ENCODE results near the gene FXYD7. TPM values are rescaled to one million over a fixed set of nuclear protein-coding genes. Genes with fewer than 3 reads are reported as not detected.

FXYD7 gene
- total and polyA plus RNA-seq, 10 donors, result 1.2 to 4.4 (median 2.3) TPM; not detected in 1

DNA sequence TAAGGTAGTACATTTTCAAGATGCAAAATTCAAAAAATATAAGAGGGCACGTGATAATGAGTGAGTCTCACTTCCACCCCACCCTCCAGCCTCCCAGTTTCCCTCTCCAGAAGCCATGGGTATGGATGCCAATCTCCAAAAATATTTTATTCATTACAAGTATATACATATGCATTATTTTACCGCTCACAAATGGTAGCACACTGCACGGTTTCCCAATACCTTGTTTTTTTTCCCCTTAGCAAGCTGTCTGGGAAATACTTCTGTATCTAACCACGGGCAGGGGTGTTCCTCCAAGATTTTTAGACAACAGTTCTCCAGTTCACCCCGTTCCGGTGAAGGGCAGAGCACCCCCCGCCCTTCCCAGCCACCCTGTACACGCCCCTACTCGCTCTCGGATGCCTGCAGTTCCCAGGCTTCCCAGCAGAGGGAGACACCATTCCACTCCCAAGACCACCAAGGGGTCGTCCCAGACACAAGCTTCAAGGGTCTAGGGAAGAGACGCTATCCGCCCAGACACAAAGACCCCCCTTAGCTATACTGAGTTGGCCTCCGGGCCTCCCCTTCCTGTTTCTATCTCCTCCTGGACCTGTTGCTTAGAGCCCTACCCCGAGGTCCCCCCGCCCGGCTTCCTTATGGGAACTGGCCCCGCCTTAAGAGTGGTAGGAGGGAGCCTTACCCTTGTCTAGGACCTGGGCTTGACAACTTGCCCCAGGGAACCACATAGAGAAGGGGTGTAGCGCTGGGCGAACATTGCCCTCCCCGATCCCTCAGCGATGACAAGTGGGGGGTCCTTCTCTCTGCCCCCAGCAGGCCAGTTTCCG, 28.5 kb upstream of the FXYD7 start:
- WGBS, 5 donors, result 5 to 13% (median 8%) methylated on average over 22 to 23 of the region's 23 CpGs

GRCh38 chr19:35115177-35115951, 27.7 kb upstream of the FXYD7 start, which contains the start of gene FXYD3:
Gene FXYD3, plus strand, starts transcription at chr19:35115823. Its CDS starts 3,554 bp downstream, at chr19:35119377.
- TF ChIP-seq POLR2A (IDR thresholded peaks at IDR 0.05), result no peak
- TF ChIP-seq, protein P1, sequence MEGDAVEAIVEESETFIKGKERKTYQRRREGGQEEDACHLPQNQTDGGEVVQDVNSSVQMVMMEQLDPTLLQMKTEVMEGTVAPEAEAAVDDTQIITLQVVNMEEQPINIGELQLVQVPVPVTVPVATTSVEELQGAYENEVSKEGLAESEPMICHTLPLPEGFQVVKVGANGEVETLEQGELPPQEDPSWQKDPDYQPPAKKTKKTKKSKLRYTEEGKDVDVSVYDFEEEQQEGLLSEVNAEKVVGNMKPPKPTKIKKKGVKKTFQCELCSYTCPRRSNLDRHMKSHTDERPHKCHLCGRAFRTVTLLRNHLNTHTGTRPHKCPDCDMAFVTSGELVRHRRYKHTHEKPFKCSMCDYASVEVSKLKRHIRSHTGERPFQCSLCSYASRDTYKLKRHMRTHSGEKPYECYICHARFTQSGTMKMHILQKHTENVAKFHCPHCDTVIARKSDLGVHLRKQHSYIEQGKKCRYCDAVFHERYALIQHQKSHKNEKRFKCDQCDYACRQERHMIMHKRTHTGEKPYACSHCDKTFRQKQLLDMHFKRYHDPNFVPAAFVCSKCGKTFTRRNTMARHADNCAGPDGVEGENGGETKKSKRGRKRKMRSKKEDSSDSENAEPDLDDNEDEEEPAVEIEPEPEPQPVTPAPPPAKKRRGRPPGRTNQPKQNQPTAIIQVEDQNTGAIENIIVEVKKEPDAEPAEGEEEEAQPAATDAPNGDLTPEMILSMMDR (IDR thresholded peaks at IDR 0.05 in 8 of 11, conservative IDR thresholded peaks at IDR 0.05 in 3 of 11), result no peak
- TF ChIP-seq POLR2AphosphoS5 (IDR thresholded peaks at IDR 0.05), result no peak
- H3K36me3 ChIP-seq, result no peaks in the 10 kb centered on the region
- no peaks in the 10 kb centered on the region for H3K9me3 ChIP-seq
- no peak within 1 kb of the TSS for H3K27ac ChIP-seq
- intact Hi-C loops (cut with DNase I; ENCODE audit: low total_unique reads), result no loop called here
- whole genome bisulfite sequencing, 5 donors, result 65 to 80% (median 75%) methylated on average over 14 of the region's 14 CpGs
- peaks cover 6 to 51% (median 19%) of the 10 kb centered on the region in 6 donors for H3K4me1 ChIP-seq
- DNase-seq, result no peak
- H3K27me3 ChIP-seq (replicated peaks in 1 of 7), result peaks cover 0 to 19% (median 0%) of the 10 kb centered on the region in 7 donors
- peak within 1 kb of the TSS in 1 of 8 donors; percentile 49 for H3K4me3 ChIP-seq

More for the DNA sequence above, 28.5 kb upstream of the FXYD7 start:
- Histone ChIP-seq H3K4me3 (peak overlapping the region in 1 of 8 donors; percentile 49), H3K27ac (no peak overlapping the region), H3K9me3 (no peaks in the 10 kb centered on the region), H3K4me1 (peaks cover 6 to 43% (median 17%) of the 10 kb centered on the region in 6 donors), H3K36me3 (no peaks in the 10 kb centered on the region), H3K27me3 (replicated peaks in 1 of 7) (peaks cover 0 to 24% (median 0%) of the 10 kb centered on the region in 7 donors)
- TF ChIP-seq POLR2A (IDR thresholded peaks at IDR 0.05) (no peak), POLR2AphosphoS5 (IDR thresholded peaks at IDR 0.05) (no peak)
- TF ChIP-seq, protein P1 (IDR thresholded peaks at IDR 0.05 in 8 of 11, conservative IDR thresholded peaks at IDR 0.05 in 3 of 11), result peak; percentile 82 to 94 (median 92)
- peak; percentile 83 for DNase-seq
- intact Hi-C loops (cut with DNase I; ENCODE audit: low total_unique reads), result no loop called here

DNA sequence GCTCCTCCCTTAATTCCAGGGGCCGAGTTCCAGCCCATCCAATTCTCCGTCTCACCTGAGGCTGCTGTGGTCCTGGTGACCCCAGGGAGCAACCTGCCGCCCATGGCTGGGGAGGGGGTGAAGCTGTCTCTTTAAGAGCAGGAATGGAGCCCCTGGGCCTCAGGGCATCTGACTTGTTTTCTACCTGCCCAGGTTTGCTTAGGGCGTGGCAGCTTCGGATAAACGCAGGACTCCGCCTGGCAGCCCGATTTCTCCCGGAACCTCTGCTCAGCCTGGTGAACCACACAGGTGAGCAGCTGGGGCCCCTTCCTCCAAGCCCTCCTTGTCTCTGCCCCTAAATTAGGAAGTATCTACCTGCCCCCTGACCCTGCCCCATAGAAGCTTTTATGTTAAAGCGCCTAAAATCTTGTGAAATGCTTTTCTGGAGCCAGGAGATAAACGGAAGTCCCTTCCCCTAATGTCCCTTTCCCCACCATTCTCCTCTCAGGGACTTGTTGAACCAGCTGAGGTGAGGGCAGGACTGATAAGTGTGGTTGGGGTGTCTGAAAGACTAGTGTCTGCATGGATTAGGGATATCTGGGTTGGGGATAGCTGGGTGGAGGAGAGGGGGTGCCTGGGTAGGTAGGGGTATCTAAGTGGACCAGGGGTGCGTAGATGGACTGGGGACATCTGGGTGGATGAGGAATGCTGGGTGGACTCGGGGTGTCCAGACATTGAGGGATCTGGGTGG, 26.8 kb upstream of the FXYD7 start:
- H3K27ac ChIP-seq, result no peak overlapping the region
- H3K4me1 ChIP-seq, result peaks cover 6 to 59% (median 21%) of the 10 kb centered on the region in 6 donors
- H3K36me3 ChIP-seq, result no peaks in the 10 kb centered on the region
- intact Hi-C loops (cut with DNase I; ENCODE audit: low total_unique reads), result no loop called here
- 85 to 94% (median 91%) methylated on average over 9 to 13 of the region's 13 CpGs for WGBS, 5 donors
- TF ChIP-seq POLR2AphosphoS5 (IDR thresholded peaks at IDR 0.05), result no peak
- no peak for TF ChIP-seq POLR2A (IDR thresholded peaks at IDR 0.05)
- TF ChIP-seq, protein P1 (IDR thresholded peaks at IDR 0.05 in 8 of 11, conservative IDR thresholded peaks at IDR 0.05 in 3 of 11), result no peak
- no peak overlapping the region for H3K4me3 ChIP-seq
- peaks cover 0 to 19% (median 0%) of the 10 kb centered on the region in 7 donors for H3K27me3 ChIP-seq (replicated peaks in 1 of 7)
- H3K9me3 ChIP-seq, result no peaks in the 10 kb centered on the region
- no peak for DNase-seq
